GM10266 (cell line): Measurements from ENCODE around the gene UNK.

Experiments
- DNase-seq: peaks from one replicate; pipeline ENCODE4 v3.0.0; 2012; ENCODE audit errors: extremely low spot score
- CTCF ChIP-seq: IDR thresholded peaks from 2 replicates; pipeline ENCODE4 v1.5.1; 2012; ENCODE audit warnings: mild to moderate bottlenecking, low read depth; ENCODE audit not compliant: control insufficient read depth, insufficient read depth; ENCODE audit errors: missing control alignments

The UNK gene, protein sequence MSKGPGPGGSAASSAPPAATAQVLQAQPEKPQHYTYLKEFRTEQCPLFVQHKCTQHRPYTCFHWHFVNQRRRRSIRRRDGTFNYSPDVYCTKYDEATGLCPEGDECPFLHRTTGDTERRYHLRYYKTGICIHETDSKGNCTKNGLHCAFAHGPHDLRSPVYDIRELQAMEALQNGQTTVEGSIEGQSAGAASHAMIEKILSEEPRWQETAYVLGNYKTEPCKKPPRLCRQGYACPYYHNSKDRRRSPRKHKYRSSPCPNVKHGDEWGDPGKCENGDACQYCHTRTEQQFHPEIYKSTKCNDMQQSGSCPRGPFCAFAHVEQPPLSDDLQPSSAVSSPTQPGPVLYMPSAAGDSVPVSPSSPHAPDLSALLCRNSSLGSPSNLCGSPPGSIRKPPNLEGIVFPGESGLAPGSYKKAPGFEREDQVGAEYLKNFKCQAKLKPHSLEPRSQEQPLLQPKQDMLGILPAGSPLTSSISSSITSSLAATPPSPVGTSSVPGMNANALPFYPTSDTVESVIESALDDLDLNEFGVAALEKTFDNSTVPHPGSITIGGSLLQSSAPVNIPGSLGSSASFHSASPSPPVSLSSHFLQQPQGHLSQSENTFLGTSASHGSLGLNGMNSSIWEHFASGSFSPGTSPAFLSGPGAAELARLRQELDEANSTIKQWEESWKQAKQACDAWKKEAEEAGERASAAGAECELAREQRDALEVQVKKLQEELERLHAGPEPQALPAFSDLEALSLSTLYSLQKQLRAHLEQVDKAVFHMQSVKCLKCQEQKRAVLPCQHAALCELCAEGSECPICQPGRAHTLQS

GRCh38 chr17:75784473-75785015 is at the start of gene UNK:
Gene UNK, plus strand, starts transcription at chr17:75784806. Its CDS starts 75 bp downstream, at chr17:75784881.
- TF ChIP-seq CTCF, result no peak
- DNase-seq, result peak; percentile 96

DNA sequence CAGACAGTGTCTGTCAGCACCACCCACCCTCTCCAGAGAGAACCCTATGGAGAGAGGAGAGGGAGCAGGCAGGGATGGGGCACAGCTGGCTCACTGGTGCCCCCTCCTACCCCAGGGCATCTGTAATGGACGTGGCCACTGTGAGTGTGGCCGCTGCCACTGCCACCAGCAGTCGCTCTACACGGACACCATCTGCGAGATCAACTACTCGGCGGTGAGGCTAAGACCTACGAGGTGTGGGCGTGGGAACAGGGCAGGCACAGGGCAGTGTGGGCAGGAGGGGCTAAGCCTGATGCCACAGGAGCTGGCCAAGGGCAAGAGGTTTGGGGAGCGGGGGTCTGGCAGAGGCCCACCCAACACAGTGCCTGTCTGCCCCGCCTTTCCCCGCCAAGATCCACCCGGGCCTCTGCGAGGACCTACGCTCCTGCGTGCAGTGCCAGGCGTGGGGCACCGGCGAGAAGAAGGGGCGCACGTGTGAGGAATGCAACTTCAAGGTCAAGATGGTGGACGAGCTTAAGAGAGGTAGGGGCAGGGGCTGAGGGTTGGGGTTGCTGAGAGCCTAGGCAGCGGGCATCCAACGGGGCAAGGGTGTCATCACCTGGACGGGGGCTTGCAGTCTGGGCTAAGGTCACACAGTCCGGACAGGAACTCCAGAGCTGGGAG is 48.3 kb upstream of the UNK start:
- no peak for TF ChIP-seq CTCF
- no peak for DNase-seq

- no peak for TF ChIP-seq CTCF
- no peak for DNase-seq
These were observed 47.3 kb upstream of the UNK start for GRCh38 chr17:75737133-75737962.

- DNase-seq, result peak; percentile 65
- TF ChIP-seq CTCF, result no peak
These were observed 46.3 kb upstream of the UNK start for GRCh38 chr17:75738218-75738802.

DNA sequence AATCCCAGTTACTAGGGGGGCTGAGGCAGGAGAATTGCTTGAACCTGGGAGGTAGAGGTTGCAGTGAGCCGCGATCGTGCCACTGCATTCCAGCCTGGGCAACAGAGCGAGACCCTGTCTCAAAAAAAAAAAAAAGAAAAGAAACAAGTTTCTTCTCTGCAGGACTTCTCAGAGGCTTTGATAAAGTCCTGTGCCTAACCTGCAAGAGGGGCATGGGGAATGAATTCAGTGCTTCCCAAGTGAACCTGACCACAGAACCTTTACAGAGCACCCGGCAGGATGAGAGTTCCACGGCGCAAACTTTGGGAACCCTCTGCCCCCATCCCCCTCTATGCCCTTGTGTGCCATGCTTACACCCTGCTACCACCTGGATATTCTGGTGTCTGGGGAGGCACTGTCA is 45.4 kb upstream of the UNK start:
- DNase-seq, result no peak
- TF ChIP-seq CTCF, result no peak

DNA sequence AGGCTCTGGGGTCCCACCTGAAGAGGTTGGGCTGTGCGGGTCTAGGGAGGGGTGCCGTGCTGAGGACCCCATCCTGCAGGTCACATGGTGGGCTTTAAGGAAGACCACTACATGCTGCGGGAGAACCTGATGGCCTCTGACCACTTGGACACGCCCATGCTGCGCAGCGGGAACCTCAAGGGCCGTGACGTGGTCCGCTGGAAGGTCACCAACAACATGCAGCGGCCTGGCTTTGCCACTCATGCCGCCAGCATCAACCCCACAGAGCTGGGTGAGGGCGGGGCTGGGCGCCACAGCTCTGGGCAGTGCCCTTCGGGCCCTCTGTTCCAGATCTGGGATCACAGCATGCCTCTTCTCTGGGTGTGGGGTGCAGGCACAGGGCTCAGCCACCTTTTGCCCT is 44.8 kb upstream of the UNK start:
- no peak for DNase-seq
- TF ChIP-seq CTCF, result no peak
